ENCODE results near the gene CACNG4.

DNA sequence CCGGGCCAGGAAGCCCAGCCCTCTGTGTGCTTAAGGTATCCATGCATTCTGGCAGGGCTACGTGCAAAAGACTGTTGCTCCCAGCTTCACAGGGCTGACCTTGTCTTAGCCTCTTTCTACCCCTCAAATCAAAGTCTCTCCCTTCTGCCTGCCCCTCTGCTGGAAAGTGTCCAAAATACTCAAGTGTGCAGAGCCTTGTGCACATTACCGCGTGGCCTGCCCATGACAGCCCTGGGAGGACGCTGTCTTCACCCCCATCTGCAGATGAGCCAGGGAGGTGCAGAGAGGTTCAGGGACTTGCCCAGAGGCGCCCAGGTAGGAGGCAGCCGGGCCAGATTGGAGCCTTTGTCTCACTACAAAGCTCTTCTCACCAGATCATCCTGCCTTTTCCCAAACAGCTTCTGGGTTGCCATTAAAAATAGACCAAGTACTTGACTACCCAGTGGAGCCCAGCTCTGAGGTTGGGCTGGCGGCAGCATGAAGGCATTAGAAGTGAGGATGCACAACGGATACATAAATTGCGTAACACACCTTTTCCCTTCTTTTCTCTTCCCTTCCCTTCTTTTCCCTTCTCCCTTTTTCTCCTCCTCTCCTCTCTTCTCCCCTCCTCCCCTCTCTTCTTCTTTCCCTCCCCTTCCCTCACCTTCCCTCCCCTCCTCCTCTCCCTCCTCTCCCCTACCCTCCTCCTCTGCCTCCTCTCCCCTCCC is 3.5 kb downstream of the CACNG4 start:
- TF ChIP-seq CTCF (IDR thresholded peaks at IDR 0.05; ENCODE audit: poor library complexity, severe bottlenecking) (no peak), EP300 (conservative IDR thresholded peaks at IDR 0.05; ENCODE audit: poor library complexity, severe bottlenecking) (no peak), MXI1 (conservative IDR thresholded peaks at IDR 0.05; ENCODE audit: poor library complexity, severe bottlenecking) (no peak), POLR2AphosphoS5 (IDR thresholded peaks at IDR 0.05) (no peak)

Measured in neural cell (in vitro differentiated cells).